ENCODE results near the gene TMEM114.
A peak's percentile ranks its signal among the peaks of the same experiment; 100 is the strongest.

TMEM114 gene

GRCh38 chr16:8611122-8611521 is 20.8 kb upstream of the TMEM114 start:
- DNase-seq: no peak

- no peak for DNase-seq
Observed at GRCh38 chr16:8607214-8607613, 16.9 kb upstream of the TMEM114 start.

- DNase-seq: no peak
Observed at GRCh38 chr16:8605554-8605953, 15.2 kb upstream of the TMEM114 start.

GRCh38 chr16:8600144-8600775 is 9.9 kb upstream of the TMEM114 start:
- DNase-seq: no peak

- DNase-seq: no peak
Observed at GRCh38 chr16:8596581-8596980, 6.3 kb upstream of the TMEM114 start.

GRCh38 chr16:8595783-8596182 is 5.5 kb upstream of the TMEM114 start:
- DNase-seq: no peak

GRCh38 chr16:8594149-8594666 is 3.9 kb upstream of the TMEM114 start:
- DNase-seq: no peak

- no peak for DNase-seq
Observed at GRCh38 chr16:8591451-8591850, 1.1 kb upstream of the TMEM114 start.

- DNase-seq: no peak
Observed at GRCh38 chr16:8590811-8591210, 500 bp upstream of the TMEM114 start.

- peak; percentile 45 for DNase-seq
Observed at GRCh38 chr16:8589057-8589899, 1.0 kb downstream of the TMEM114 start.

GRCh38 chr16:8588682-8589056 is 1.6 kb downstream of the TMEM114 start:
- DNase-seq: no peak

GRCh38 chr16:8587065-8587464 is 3.2 kb downstream of the TMEM114 start:
- DNase-seq: no peak

- DNase-seq: peak; percentile 51
Observed at GRCh38 chr16:8585857-8586256, 4.5 kb downstream of the TMEM114 start.

- peak; percentile 81 for DNase-seq
Observed at GRCh38 chr16:8585041-8585440, 5.3 kb downstream of the TMEM114 start.

- DNase-seq: peak; percentile 55
Observed at GRCh38 chr16:8583732-8584131, 6.6 kb downstream of the TMEM114 start.

- DNase-seq: peak; percentile 88
Observed at GRCh38 chr16:8583199-8583598, 7.1 kb downstream of the TMEM114 start.

- DNase-seq: peak; percentile 40
Observed at GRCh38 chr16:8581831-8582580, 8.3 kb downstream of the TMEM114 start.

- DNase-seq: no peak
Observed at GRCh38 chr16:8579559-8579958, 10.8 kb downstream of the TMEM114 start.

- DNase-seq: no peak
Observed at GRCh38 chr16:8577678-8578304, 12.5 kb downstream of the TMEM114 start.

GRCh38 chr16:8576141-8577004 is 13.9 kb downstream of the TMEM114 start:
- no peak for DNase-seq

GRCh38 chr16:8575399-8575798 is 14.9 kb downstream of the TMEM114 start:
- peak; percentile 9 for DNase-seq
